COR-L47 (cell line): ENCODE measurements around the gene TLCD5.

Experiments used
- DNase-seq: peaks from one replicate; lab custom pipeline; 2025; lab: John Stamatoyannopoulos, UW

The TLCD5 gene

DNA sequence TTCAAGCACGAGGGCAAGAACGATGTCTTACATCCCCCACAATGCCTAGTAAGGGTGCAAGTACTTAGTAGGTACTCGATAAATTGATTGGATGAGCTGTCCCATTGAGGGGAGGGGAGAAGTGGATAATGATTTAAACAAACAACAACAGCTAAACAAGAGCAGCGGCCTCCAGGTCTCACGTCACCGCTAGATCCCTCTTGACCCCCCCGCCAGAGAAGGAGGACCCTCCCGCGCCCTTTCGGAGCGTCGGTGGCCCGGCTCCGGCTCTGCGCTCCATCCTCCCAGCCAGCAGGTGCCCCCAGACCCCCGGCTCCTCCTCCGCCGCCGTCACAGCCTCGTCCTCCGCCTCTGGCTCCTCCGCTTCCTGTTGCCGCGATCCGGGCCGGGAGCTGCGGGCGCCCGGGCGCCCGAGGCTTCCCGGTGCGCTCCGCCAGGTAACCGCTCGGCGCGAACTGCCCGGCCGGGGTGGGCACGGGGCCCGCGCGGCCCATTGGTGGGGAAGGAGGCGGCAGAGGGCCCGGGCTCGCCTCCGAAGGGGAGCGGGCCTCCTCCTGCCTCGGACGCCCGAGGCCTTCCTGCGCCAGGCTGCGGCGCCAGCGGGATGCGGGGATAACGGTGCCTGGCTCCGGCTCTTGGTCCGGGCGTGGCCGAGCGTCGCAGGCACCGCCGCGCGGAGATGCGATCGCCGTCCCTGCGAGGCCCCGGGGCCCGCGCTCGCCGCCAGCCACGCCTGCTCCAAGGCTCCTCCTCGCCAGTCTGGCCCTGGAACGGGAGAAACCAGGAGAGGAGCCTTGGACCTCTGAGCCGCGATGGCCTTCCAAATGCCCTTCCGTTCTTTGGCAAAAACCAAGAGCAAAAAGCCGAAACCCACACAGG lies at the start of gene TLCD5:
TSS of gene TLCD5 (plus strand) at position 368 of the 879 bp plus-strand sequence. CDS start 2,143 bp downstream, outside the sequence.
- peak; percentile 80 for DNase-seq

DNA sequence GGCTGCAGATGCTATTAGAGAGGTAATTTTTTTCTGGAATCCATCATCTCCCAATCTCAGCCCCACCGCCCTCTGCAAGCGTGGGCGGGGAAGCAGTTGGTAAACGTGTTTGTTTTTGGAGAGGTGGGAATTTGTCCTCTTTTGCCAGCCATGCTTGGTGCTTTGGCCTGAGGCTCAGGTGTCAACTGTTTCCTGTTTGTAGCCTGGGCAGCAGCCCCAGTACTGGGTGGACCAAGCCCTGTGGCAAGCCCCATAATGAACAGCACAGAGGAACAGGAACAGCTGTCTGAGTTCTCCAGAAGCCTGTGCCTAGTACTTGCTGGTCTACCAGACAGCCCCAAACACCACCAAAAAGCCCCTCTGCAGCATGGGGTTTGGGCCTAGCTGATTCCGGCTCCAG lies 45.6 kb upstream of the TLCD5 start:
- DNase-seq: no peak

DNA sequence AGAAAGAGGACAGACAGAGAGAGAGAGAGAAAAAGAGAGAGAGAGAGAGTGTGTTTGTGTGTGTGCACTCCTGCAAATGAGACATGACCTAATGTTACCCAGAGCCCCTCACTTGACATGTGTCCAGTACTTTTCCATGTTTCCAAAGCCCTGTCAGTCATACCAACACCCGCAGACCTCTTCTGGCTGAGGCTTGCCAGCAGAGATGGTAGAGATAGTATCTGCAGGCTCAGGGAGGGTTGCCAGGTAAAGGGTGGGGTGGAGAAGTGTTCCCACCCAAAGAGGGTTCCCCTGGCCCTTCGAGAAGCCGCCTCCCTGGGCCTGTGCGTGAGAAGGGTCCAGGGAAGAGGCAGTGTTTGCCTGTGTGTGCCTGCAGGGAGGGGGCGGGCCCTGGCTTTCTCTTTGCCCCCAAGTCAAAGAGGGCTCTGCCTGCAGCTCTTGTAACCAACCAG lies 44.5 kb upstream of the TLCD5 start:
- no peak for DNase-seq

DNA sequence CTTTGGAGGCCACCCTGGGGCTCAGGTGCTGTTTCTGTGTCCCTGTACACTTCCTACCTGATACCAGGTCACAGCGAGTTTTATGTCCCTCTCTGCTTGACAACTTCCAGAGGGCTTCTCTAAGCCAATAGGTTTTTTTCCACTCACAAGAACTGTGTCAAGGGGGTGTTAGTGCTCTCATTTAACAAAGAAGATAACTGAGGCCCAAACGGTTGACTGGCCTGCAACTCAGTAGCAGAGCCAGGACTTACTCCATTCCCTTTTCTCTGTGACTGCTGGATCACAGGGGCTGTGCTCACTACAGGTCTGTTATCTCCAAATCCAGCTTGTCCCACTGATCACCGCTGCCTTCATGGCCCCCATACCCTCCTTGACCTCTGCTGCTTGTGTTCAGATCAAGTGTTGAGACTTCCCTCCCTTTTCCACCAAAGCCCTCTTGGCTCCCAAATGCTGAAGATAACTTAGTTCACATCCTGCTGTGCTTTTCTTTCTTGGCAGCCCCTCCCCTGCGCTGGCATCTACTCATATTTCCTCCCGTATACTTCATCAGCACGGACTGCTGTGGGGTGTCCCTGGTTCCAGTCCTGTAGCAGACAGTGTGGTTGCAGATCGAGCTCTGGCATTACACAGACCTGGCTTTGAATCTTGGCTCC lies 43.8 kb upstream of the TLCD5 start:
- DNase-seq: no peak

DNA sequence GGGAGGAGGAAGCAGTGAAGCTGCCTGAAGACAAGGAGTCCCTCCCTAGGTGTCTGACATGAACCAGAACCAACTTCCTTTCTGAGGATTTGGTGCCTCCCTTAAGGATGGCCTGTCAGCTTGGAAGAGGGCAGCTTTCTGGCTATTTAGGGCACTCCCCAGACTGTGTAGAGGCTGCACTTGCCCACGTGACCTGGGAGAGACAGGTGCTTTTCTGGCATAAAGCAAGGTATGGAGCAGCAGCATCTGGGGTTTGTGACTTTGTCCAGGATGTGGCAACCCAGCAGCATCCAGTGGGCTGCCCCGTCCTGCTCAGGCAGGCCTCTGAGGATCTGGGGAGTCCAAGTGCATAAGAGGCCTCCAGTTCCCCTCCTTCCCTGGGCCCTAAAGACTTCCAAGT lies 42.0 kb upstream of the TLCD5 start:
- no peak for DNase-seq

DNA sequence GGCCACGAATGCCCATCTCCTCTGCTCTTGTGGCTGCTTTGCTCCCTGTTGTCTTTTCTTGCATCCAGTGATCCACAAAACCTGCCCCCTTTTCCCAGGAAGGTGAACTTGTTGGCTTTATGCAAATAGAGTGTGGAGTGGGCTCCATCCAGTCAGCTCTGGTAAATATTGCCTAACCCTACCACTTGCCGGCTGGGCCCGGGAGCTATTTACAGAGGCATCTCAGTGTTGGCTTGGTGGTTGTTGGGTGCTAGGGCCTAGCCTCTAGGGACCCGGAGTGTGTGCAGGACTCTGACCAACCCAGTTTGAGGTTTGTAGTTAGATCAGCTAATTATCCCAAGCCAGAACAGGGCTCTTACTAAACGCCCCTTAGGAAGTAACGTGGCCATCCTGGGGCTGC lies 40.8 kb upstream of the TLCD5 start:
- DNase-seq: no peak

DNA sequence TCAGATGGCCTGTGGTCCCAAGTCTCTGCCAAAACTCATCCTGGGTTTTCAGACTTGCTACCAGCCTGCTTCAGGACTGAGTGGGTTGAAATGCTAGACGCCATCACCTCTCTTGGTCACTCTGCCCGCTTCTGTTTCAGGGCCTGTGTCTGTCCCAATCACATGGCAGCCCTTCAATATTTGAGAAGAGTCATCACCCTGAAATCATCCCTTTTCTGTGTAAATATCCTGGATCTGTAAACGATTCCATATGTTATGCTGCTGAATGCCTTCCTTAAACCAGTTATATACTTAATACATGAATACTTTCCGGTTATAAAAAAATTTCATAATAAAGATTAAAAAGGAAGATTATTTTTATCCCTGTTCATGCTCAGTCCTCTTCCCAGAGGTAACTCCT lies 39.8 kb upstream of the TLCD5 start:
- DNase-seq: no peak

DNA sequence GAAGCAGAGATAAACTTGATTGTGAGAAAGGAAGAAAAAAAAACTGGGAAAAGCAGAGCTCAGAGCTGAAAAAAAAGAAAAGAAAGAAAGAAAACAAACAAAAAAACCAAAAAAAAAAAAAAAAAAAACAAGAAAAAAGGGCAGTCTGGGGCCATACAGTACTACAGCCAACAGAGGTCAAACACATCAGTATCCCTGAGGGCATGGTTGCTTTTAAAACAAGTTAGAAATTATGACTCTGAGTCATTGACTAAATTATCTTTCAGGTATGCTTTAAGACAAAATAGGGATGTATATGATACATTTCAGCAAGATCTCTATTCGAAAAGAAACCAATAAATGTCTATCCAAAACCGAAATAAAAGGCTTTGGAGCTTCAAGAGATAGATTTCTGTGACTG lies 37.1 kb upstream of the TLCD5 start:
- no peak for DNase-seq

DNA sequence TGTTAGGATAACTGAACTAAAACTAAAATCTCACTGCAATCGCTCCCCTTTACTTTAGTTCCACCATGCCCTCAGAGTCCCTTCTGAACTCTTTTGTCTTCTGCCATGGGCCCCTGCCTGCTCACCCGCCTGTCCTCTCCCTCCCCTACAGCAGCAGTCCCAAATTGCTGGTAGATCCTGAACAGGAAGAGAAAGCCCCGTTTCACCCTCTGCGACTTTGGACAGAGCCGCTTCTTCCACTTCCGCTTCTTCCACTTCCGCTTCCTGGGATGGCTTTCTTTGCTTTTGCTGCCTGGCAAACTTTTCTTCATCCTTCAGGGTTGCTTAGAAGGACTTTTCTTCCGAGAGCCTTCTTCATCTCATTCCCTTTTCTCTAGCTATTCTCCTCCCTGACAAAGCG lies 35.7 kb upstream of the TLCD5 start:
- no peak for DNase-seq

DNA sequence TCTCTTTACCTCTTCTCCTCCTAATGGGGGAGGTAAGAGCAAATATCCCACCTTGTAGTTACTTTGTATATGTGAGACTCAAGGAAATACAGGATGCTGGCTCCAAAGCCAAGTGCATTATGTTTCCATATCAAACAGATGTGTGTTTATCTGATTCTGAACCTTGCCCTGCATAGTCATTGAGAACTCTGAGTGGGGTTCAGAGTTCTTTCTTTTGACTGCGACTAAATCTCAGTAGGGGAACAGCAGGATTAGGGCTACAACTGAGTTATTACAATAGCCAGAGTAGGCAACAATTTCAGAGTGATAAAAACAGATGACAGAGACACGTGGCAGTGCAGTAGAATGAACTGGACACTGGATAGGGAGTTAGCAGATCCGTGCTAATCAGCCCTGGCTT lies 34.1 kb upstream of the TLCD5 start:
- no peak for DNase-seq

DNA sequence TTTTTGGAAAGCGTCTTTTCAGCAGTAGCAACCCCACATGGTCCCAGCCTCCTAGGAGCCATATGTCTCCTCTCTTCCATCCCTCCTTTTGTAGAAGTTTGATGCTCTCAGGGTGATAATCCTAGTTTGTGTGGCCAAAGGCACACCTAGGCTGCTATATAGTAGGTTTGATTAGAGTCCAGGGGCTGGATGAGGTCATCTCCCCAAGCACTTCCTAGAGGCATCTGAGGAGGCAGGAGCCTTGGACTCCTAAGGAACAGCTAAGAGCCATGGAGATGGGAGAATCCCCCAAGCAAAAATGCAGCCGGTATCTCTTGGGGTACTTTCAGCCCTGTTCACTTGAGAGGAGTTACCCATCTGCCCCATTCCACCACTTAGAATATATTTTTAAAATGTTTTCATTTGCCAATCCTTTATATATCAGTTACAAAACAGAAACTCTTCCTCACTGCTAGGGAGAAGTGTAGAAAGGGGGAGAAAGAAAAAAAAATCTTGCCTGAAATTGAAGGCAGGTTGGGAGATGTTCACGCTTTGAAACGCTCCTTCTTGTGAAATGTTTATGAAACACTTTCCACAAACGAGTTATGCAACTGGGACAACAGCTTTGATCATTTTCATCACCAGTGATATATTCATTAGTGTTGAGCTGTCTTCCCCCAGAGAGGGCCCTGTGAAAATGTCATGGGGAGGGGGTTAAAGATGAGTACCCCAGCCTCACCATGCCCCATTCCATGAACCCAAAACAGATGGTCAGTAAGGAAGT lies 31.9 kb upstream of the TLCD5 start:
- no peak for DNase-seq

DNA sequence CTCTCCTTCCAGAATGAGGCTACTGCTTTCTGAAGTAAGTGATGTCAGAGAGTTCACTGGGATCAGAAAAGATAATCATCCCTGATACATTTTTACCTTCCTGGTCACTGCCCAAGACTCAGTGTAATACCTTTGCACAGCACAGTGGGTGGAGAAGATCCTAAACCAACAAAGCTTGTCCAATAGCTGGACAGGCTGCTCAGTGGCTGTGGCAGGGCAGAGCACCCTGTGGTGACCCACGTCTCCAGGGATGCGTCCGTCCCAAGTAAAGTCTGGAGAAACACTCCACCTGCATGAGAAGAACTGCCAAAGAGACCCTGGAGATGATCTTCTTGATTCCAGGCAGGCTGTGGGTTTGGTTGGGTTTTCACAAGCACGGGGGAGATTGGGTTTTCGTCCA lies 31.0 kb upstream of the TLCD5 start:
- no peak for DNase-seq

DNA sequence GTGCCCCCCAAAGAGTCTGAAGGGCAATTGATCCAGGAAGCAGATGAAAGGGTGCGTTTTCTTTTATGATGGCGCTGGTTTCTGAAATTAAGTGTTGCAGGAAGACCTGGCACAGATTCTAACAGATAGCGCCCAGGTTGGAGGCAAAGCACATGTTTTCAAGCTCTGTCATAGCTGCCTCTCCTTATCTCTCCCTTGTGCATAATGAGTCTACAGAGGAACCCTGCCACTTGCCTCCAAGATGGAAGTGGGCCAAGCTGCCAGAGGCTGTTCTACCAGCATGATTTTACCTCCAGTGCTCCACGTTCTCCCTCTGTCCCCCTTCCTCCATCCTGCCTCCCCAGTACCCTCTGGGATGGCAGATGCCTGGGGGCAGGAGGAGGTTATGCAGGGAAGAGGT lies 30.0 kb upstream of the TLCD5 start:
- DNase-seq: no peak

DNA sequence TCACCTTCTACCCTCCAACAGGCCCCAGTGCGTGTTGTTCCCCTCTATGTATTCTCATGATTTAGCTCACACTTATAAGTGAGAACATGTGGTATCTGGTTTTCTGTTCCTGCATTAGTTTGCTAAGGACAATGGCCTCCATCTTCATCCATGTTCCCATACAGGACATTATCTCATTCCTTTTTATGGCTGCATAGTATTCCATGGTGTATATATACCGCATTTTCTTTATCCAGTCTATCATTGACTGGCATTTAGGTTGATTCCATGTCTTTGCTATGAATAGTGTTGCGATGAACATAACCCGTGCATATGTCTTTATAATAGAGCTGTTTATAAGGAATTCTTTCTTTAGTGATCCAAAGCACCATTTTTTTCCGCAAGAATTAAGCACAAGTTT lies 28.5 kb upstream of the TLCD5 start:
- DNase-seq: no peak

DNA sequence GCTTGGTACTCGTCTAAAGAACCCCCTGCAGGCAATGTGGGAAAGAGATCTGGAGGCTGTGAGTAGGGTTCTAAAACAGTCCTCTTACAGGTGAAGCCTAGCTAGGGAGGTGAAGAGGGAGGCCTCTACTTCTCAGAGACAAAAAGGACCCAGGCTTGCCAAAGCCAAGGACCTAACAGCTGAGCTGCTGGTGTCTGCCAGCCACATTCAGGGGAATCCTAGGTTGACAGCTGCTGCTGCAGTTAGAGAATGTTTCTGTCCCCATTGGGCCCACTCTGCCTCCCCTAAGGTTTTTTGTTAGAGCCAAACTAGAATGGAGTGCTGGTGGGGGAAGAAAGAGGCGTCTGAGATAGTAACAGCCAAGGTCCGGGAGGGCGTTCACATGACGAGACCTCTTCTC lies 26.6 kb upstream of the TLCD5 start:
- DNase-seq: no peak

DNA sequence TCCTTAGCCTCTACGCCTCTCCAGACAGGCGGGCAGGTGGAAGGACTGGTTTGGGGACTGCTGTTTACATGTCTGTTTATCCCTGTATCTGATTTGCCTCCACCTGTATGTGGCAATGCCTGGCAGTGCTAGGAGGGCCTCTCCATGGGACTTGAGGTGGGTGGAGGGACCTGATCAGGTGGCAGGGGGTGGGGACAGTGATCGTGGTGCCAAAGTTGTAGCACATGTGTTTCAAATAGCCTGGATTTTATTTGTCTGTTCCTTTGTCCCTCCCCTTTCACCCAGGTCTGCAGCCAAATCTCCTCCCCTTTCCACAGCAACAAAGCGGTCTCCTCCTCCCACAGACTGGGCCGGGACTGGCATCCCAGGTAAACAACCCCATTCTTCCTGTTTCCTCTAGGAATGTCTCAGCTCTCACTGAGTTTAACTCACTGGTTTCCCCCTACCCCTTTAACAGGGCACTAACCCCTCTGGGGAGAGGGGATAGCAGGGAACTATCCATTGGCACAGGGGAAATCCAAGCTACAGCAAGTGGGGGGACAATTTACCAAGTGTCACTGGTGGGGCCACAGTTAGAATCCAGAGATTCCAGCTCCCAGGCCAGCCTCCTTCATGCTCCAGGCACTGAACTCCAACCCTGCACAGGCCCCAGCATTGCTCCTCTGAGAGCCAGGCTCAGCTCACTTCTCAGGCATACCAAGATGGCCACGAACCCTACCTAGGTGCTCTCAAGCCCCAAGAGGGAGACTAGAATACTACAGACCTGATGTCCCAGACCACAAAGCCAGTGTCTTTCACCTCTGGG lies 22.9 kb upstream of the TLCD5 start:
- DNase-seq: no peak

DNA sequence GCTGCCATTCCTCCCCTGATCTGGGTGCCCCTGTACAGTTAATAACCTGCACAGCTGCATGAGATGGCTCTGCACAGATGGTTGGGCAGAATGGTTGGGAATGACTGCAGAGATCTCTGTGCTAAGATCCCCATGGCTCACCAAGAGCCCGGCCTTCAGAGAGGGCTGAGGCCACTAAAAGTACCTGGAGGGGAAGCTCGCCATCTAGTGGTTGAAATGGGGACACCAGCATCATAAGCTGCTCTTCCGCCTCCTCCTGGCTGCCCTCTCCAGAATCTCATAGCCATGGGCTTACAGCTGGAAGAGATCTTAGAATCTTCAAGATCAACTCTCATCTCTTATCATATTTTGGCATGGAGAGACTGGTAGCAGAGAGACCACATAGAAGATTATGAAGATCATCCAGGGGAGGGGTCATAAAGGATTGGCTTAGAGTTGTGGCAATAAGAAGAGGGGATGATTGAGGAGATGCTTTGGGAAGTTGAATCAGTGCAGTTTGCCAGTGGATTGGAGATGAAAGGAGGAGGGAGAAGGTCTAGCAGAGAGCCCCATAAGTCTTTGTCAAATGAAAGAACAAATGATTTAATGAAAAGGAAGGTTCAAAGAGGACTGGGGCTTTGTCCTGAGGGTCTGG lies 22.0 kb upstream of the TLCD5 start:
- peak; percentile 62 for DNase-seq

DNA sequence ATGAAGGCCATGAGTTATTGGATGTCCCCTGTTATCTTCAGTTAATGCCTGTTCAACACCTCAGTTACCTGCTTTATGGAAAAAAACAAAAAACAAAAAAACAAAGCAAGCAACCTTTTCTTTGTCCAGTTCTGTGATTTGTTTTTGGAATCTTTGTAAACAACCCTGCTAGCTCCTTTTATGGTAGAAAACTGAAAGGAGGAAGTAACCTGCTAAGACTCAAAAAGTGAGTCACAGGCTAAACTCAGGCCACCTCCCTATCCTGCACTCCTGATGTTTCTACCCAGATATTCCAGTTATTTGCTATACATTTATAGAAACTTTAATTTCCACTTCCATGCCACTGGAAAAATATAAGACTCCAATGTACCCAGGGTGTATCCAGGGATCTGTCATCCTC lies 20.6 kb upstream of the TLCD5 start:
- DNase-seq: no peak

DNA sequence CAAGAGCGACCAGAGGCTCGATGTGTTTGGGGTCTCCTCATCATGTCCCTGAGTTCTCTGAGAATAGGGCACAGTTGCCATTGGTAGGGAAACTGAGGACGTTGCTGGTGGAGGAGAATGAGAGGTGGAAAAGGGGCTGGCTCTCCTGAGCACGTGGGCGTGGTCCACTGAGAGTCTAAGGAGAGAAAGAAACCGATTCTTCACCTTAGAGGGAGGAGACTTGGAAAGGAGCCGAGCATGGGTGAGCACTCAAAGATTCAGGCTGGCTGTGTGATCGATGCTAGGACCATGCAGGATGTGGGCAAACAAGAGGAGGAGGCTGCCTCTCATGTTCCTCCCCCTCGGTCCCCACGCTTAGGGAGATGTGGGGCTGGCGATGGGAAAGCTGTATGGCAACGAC lies 19.8 kb upstream of the TLCD5 start:
- no peak for DNase-seq

DNA sequence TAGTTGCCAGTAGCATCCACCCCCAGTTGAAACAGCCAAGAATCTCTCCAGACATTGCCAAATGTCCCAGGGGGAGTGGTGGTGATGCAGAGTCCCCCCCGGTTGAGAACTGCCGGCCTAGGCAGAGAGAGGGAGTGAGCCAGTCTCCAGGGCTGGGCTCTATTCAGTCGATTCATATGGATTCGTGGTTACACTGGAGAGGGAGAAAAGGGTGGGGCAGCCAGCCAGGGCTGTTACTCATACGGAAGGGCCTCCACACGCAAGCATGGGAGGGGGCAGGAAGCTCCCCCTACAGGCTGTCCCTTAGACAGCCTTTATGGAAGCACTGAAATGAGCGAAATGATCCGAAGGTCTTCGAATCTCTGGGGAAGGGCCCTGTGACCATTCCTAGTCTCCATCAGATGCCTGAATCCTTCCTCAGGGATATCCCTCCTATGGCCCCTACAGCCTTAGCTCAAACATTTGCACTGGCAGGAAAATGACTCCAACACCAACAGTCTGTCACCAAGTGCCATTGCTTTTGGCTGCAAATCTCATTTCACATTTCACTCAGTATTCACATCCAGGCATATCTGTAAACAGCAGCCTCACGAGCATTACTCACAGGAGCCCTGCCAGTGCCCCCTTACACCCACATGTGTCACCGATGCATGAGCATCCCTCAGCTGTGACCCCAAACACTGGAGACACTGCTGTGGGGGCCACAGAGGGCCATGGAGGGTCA lies 18.4 kb upstream of the TLCD5 start:
- no peak for DNase-seq

DNA sequence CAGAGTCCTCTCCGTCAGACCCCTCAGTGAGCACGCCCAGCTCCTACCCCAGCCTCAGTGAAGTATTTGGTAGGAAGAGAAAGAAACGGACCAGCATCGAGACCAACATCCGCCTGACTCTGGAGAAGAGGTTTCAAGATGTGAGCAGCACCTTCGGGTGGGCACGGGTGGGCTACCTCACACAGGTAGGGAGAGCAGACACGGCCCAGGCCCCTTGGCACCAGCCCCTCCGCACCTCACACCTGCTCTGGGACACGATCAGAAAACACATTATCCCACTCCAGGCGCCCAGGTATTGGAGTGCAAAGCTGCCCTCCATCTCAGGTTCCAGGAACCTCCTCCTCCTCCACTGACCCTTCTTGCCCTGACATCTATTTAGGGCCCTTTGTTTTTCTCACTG lies 17.6 kb upstream of the TLCD5 start:
- DNase-seq: no peak
